HCT116 (cell line): ENCODE results near the gene SGIP1. TPM values are rescaled to one million over a fixed set of nuclear protein-coding genes. Genes with fewer than 3 reads are reported as not detected.

Experiments
- ATAC-seq: fragments of 200-7000 bp; cut with Tn5 transposase; 2 replicates; pipeline ENCODE4 v1.9.1; 2020; ENCODE audit warnings: mild to moderate bottlenecking, moderate library complexity
- BruUV-seq: library from RNA; stranded (reverse); fragments of 400-500 nt; replicated peaks from 2 replicates; lab custom pipeline; 2021; lab: Mats Ljungman, UMichigan
- CTCF ChIA-PET: fragments of 300-600 bp; sonication (Branson Sonifier 250); formaldehyde crosslinking; loops from one replicate; lab custom pipeline; 2021; ENCODE audit warnings: antibody characterized with exemption; lab: Charles Lee
- POLR2A ChIA-PET: fragments of 300-600, 350-600 bp; sonication (Branson Sonifier 250); formaldehyde crosslinking; loops from one replicate; lab custom pipeline; 2021; ENCODE audit warnings: antibody characterized with exemption; lab: Charles Lee
- RAD21 ChIA-PET, 2 experiments: fragments of 300-600 bp; sonication (Branson Sonifier 250); formaldehyde crosslinking; loops; one replicate each; lab custom pipeline; 2023; ENCODE audit warnings: low total read pairs in 2 of 2; ENCODE audit not compliant: uncharacterized antibody in 2 of 2, unreplicated experiment in 2 of 2, low non-redundant PET in 1 of 2; lab: Charles Lee
- DNase-seq: peaks from one replicate; pipeline ENCODE4 v3.0.0-alpha.2; 2010; ENCODE audit warnings: low read depth, low spot score
- H2AFZ ChIP-seq: fragments of 200-600 bp; shearing (Covaris generic), sonication (generic); 2 replicates; pipeline ENCODE4 v1.6.1; 2017; ENCODE audit warnings: low read depth, mixed run types, mixed read lengths, antibody characterized with exemption, low read length; ENCODE audit not compliant: poor library complexity, severe bottlenecking
- H3K27ac ChIP-seq: 2 replicates; pipeline ENCODE4 v1.5.1; 2012; ENCODE audit warnings: low read depth, low read length
- H3K27me3 ChIP-seq: fragments of 200-600 bp; sonication (generic); 2 replicates; pipeline ENCODE4 v1.6.1; 2016; ENCODE audit warnings: mixed run types, low read length, mixed read lengths; ENCODE audit not compliant: insufficient read depth
- H3K36me3 ChIP-seq, 2 experiments: fragments of 200-500 bp in 1 of 2; fragments of 200-600 bp in 1 of 2; sonication (Bioruptor generic) in 1 of 2; sonication (generic) in 1 of 2; 2 replicates each; pipeline versions ENCODE4 v1.5.1 to v1.6.1; 2014 to 2016; ENCODE audit warnings: low read length in 2 of 2, inconsistent platforms in 1 of 2, mixed read lengths in 1 of 2, mixed run types in 1 of 2; ENCODE audit not compliant: insufficient read depth in 2 of 2, control insufficient read depth in 1 of 2
- H3K4me1 ChIP-seq, 2 experiments: fragments of 200-600 bp in 1 of 2; sonication (generic) in 1 of 2; 2 replicates each; pipeline versions ENCODE4 v1.5.1 to v1.6.1; 2012 to 2017; ENCODE audit warnings: low read length in 2 of 2, inconsistent platforms in 1 of 2, mild to moderate bottlenecking in 1 of 2, mixed read lengths in 1 of 2, mixed run types in 1 of 2, moderate library complexity in 1 of 2; ENCODE audit not compliant: insufficient read depth in 2 of 2, control insufficient read depth in 1 of 2
- H3K4me2 ChIP-seq: fragments of 200-600 bp; sonication (generic); 2 replicates; pipeline ENCODE4 v1.6.1; 2017; ENCODE audit warnings: mixed run types, low read length, mixed read lengths
- H3K4me3 ChIP-seq, 2 experiments: fragments of 200-600 bp in 1 of 2; sonication (generic) in 1 of 2; replicated peaks in 1 of 2; 2 replicates each; pipeline ENCODE4 v1.5.1; 2011 to 2016; ENCODE audit warnings: low read length in 2 of 2, control low read depth in 1 of 2, low read depth in 1 of 2, mild to moderate bottlenecking in 1 of 2, mixed read lengths in 1 of 2, mixed run types in 1 of 2
- H3K79me2 ChIP-seq: fragments of 200-600 bp; sonication (generic); 2 replicates; pipeline ENCODE4 v1.6.1; 2017; ENCODE audit warnings: mild to moderate bottlenecking, mixed run types, low read length, moderate library complexity, mixed read lengths; ENCODE audit not compliant: insufficient read depth
- H3K9ac ChIP-seq: fragments of 200-600 bp; sonication (generic); 2 replicates; pipeline ENCODE4 v1.6.1; 2016; ENCODE audit warnings: low read length, mixed read lengths
- H3K9me2 ChIP-seq: fragments of 200-600 bp; sonication (generic), shearing (Covaris generic); 2 replicates; pipeline ENCODE4 v1.6.1; 2017; ENCODE audit warnings: mixed run types, mild to moderate bottlenecking, moderate library complexity; ENCODE audit not compliant: insufficient read depth
- H3K9me3 ChIP-seq, 2 experiments: fragments of 200-500 bp in 1 of 2; fragments of 200-600 bp in 1 of 2; sonication (Bioruptor generic) in 1 of 2; sonication (generic) in 1 of 2; 2 replicates each; pipeline ENCODE4 v1.6.1; 2014 to 2017; ENCODE audit warnings: low read length in 2 of 2, mixed read lengths in 2 of 2, inconsistent platforms in 1 of 2, low read depth in 1 of 2, mild to moderate bottlenecking in 1 of 2, mixed run types in 1 of 2, moderate library complexity in 1 of 2; ENCODE audit not compliant: control insufficient read depth in 1 of 2, insufficient read depth in 1 of 2
- H4K20me1 ChIP-seq: fragments of 200-600 bp; sonication (generic), shearing (Covaris generic); 2 replicates; pipeline ENCODE4 v1.6.1; 2017; ENCODE audit warnings: mixed run types, mild to moderate bottlenecking, moderate library complexity; ENCODE audit not compliant: insufficient read depth
- ATF3 ChIP-seq: IDR thresholded peaks from 2 replicates; pipeline ENCODE4 v1.6.1; 2012
- CBX3 ChIP-seq: IDR thresholded peaks from 2 replicates; pipeline ENCODE4 v1.6.1; 2012; ENCODE audit warnings: low read depth
- CTCF ChIP-seq, 3 experiments: fragments of 200-600 bp in 1 of 3; sonication (generic) in 1 of 3; IDR thresholded peaks in 2 of 3; conservative IDR thresholded peaks in 1 of 3; 2 replicates each; pipeline ENCODE4 v1.5.1; 2012 to 2017; ENCODE audit warnings: low read depth in 2 of 3, low read length in 2 of 3, antibody characterized with exemption in 1 of 3, borderline replicate concordance in 1 of 3, control low read depth in 1 of 3, mild to moderate bottlenecking in 1 of 3, mixed read lengths in 1 of 3, mixed run types in 1 of 3, moderate library complexity in 1 of 3; ENCODE audit not compliant: insufficient read depth in 1 of 3
- EGR1 ChIP-seq: IDR thresholded peaks from 2 replicates; pipeline ENCODE4 v1.6.1; 2012; ENCODE audit warnings: low read depth
- EZH2phosphoT487 ChIP-seq: fragments of 200-600 bp; IDR thresholded peaks from 2 replicates; pipeline ENCODE4 v1.6.1; 2018; ENCODE audit warnings: antibody characterized with exemption, borderline replicate concordance
- FOSL1 ChIP-seq: IDR thresholded peaks from 2 replicates; pipeline ENCODE4 v1.6.1; 2012; ENCODE audit warnings: low read depth
- JUND ChIP-seq: IDR thresholded peaks from 2 replicates; pipeline ENCODE4 v1.6.1; 2012
- MAX ChIP-seq: IDR thresholded peaks from 2 replicates; pipeline ENCODE4 v1.6.1; 2012
- POLR2A ChIP-seq: IDR thresholded peaks from 2 replicates; pipeline ENCODE4 v1.7.0; 2011; ENCODE audit warnings: borderline replicate concordance; ENCODE audit not compliant: insufficient read depth, insufficient read length; ENCODE audit errors: extremely low read depth
- POLR2AphosphoS5 ChIP-seq: IDR thresholded peaks from 2 replicates; pipeline ENCODE4 v1.6.1; 2011; ENCODE audit warnings: mild to moderate bottlenecking, low read depth, low read length, moderate library complexity
- REST ChIP-seq: IDR thresholded peaks from 2 replicates; pipeline ENCODE4 v1.6.1; 2012; ENCODE audit warnings: low read depth
- SRF ChIP-seq: IDR thresholded peaks from 2 replicates; pipeline ENCODE4 v1.6.1; 2012; ENCODE audit warnings: low read depth
- YY1 ChIP-seq: IDR thresholded peaks from 2 replicates; pipeline ENCODE4 v1.6.1; 2011; ENCODE audit warnings: low read length, low read depth, moderate library complexity, mild to moderate bottlenecking; ENCODE audit not compliant: insufficient replicate concordance; ENCODE audit errors: extremely low read depth
- ZNF274 ChIP-seq: fragments of 200-500 bp; sonication (Bioruptor generic); IDR thresholded peaks from 2 replicates; pipeline ENCODE4 v1.6.1; 2014; ENCODE audit warnings: mild to moderate bottlenecking, low read depth, low read length, inconsistent platforms
- intact Hi-C: fragments of 100-400 bp; cut with micrococcal nuclease; formaldehyde crosslinking; loops from 2 replicates; pipeline ENCODE4 v1.10.0; 2022
- total RNA-seq: library from RNA; stranded (reverse); gene quantifications from one replicate; pipeline ENCODE4 v1.2.1, GENCODE V29; 2021; ENCODE audit not compliant: unreplicated experiment

Gene SGIP1
- total RNA-seq, 1 experiment from 2014 or later: 0.15 TPM

GRCh38 chr1:66502086-66502485 lies 31.9 kb upstream of the SGIP1 start:
- Histone ChIP-seq H4K20me1 (no peaks in the 10 kb centered on the region), H3K9ac (no peak overlapping the region), H3K4me2 (no peak overlapping the region), H3K27me3 (no peaks in the 10 kb centered on the region), H3K27ac (no peak overlapping the region)
- no TSS peak for BruUV-seq
- CTCF ChIA-PET: interaction anchor here (0.8 kb wide), 1 partner anchor 55 kb away, joined by 3 read pairs; no protein-coding TSS in a partner anchor
- intact Hi-C loops: loop anchor here (2.0 to 5.0 kb wide), 2 partner anchors 55 to 225 kb away; no protein-coding TSS in a partner anchor
- DNase-seq: no peak
- TF ChIP-seq ATF3 (no peak), POLR2AphosphoS5 (no peak), CTCF (IDR thresholded peaks at IDR 0.05 in 2 of 3, conservative IDR thresholded peaks at IDR 0.05 in 1 of 3; ENCODE audit: borderline replicate concordance in 1 of 3, insufficient read depth in 1 of 3, low read depth in 2 of 3, low read length in 2 of 3) (no peak), FOSL1 (no peak), MAX (no peak), EZH2phosphoT487 (no peak), REST (no peak), CBX3 (no peak), EGR1 (no peak), ZNF274 (no peak), POLR2A (no peak), SRF (no peak), YY1 (no peak), JUND (no peak)
- TF ChIP-seq, all 23 proteins: peak for 0
- RAD21 ChIA-PET: no interaction called here
- Histone ChIP-seq H2AFZ (peak overlapping the region; percentile 87), H3K9me2 (0 out of 2 replicates have a peak, but pooled peaks cover 3% of the 10 kb centered on the region), H3K4me1 (no peaks in the 10 kb centered on the region; a peak in 1 of 4 replicates), H3K79me2 (no peaks in the 10 kb centered on the region), H3K9me3 (no peaks in the 10 kb centered on the region), H3K4me3 (no peak overlapping the region), H3K36me3 (no peaks in the 10 kb centered on the region)
- POLR2A ChIA-PET: no interaction called here
- ATAC-seq: no peak
